ENCODE measurements around the gene SYT14. TPM values are rescaled to one million over a fixed set of nuclear protein-coding genes. Genes with fewer than 3 reads are reported as not detected.

The SYT14 gene
- total RNA-seq, 1 experiment from 2014 or later, result 2.1 TPM

DNA sequence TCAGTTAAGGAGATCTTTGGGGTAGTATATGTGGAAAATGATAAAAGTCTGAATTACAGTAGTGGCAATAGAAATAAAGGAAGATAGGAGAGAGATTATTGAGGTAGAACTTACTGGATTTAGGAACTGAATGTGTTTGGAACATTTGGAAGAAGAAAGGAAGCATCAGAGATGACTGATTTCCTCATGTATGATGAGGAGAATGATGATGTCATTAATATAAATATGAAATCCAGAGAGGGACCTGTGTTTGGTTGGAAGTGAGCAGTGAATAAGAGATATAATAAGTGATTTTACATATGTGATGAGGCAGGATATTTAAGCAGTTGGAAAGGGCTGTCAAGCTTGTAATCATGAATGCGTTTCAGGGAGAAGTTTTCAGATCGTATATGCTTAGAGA is 86.3 kb downstream of the SYT14 start:
- Mint-ChIP-seq H3K27ac (ENCODE audit: unreplicated experiment) (no peak overlapping the region), H3K36me3 (ENCODE audit: insufficient read depth, unreplicated experiment) (no peaks in the 10 kb centered on the region), H3K9me3 (ENCODE audit: low read depth, unreplicated experiment) (no peaks in the 10 kb centered on the region), H3K4me3 (ENCODE audit: low read depth, unreplicated experiment) (no peak overlapping the region), H3K4me1 (ENCODE audit: low read depth, unreplicated experiment) (no peaks in the 10 kb centered on the region), H3K27me3 (ENCODE audit: unreplicated experiment) (no peaks in the 10 kb centered on the region)
- CTCF ChIA-PET, result no interaction called here
- intact Hi-C loops (cut with micrococcal nuclease; ENCODE audit: unreplicated experiment), result loop anchor here (2.0 kb wide), 1 partner anchor 287 kb away; no protein-coding TSS in a partner anchor
- TF ChIP-seq, protein P1, sequence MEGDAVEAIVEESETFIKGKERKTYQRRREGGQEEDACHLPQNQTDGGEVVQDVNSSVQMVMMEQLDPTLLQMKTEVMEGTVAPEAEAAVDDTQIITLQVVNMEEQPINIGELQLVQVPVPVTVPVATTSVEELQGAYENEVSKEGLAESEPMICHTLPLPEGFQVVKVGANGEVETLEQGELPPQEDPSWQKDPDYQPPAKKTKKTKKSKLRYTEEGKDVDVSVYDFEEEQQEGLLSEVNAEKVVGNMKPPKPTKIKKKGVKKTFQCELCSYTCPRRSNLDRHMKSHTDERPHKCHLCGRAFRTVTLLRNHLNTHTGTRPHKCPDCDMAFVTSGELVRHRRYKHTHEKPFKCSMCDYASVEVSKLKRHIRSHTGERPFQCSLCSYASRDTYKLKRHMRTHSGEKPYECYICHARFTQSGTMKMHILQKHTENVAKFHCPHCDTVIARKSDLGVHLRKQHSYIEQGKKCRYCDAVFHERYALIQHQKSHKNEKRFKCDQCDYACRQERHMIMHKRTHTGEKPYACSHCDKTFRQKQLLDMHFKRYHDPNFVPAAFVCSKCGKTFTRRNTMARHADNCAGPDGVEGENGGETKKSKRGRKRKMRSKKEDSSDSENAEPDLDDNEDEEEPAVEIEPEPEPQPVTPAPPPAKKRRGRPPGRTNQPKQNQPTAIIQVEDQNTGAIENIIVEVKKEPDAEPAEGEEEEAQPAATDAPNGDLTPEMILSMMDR (IDR thresholded peaks at IDR 0.05; ENCODE audit: unreplicated experiment), result no peak
- no peak for DNase-seq
- no TSS peak for BruUV-seq (replicated peaks)

DNA sequence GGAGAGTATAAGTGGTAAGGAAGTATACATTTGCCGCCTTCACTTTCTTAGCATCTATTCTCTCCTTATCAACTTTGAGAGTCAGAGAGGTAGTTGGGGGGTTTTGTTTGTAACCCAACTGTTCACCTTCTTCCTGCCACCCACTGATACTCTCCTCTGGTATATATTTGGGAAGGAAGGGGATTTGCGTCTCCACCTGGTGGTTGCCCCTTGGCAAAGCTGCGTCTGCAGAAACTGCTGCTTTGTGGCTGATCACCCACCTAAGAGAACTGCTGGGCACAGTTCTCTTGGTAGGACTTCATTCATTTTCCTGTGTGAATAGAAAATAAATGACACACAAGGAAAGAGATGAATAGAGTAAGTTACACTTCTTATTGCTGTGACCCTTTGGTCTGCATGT is 87.0 kb downstream of the SYT14 start:
- no TSS peak for BruUV-seq (replicated peaks)
- TF ChIP-seq, protein P1 (IDR thresholded peaks at IDR 0.05; ENCODE audit: unreplicated experiment), result no peak

DNA sequence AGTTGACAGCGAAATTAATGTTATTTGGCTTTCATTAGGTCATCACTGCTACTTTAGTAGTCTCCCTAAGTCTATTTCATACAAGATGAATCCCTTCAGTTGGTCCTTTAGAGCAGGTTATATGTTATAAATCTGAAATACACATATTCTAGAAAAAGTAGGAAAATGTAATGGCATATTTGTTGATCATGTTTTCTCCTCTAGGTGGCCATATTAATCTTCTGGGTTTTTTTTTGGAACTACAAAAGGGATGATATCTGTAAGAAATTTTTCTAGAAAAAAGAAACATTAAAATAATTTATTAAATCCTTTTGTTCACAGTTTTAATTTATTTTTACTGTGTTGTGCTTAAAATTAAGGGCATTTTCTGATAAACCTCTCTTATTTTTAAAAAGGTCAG is 87.9 kb downstream of the SYT14 start:
- no peak overlapping the region for H3K27ac Mint-ChIP-seq (ENCODE audit: unreplicated experiment)
- DNase-seq, result no peak
- peaks cover 10% of the 10 kb centered on the region for H3K27me3 Mint-ChIP-seq (ENCODE audit: unreplicated experiment)
- TF ChIP-seq, protein P1 (IDR thresholded peaks at IDR 0.05; ENCODE audit: unreplicated experiment), result no peak
- peaks cover 3% of the 10 kb centered on the region for H3K9me3 Mint-ChIP-seq (ENCODE audit: low read depth, unreplicated experiment)
- no peaks in the 10 kb centered on the region for H3K36me3 Mint-ChIP-seq (ENCODE audit: insufficient read depth, unreplicated experiment)
- intact Hi-C loops (cut with micrococcal nuclease; ENCODE audit: unreplicated experiment), result loop anchor here (2.0 to 5.0 kb wide), 2 partner anchors 106 to 285 kb away; no protein-coding TSS in a partner anchor
- CTCF ChIA-PET, result interaction anchor here (0.6 to 0.7 kb wide), 2 partner anchors 227 to 393 kb away, joined by 3 to 4 read pairs; no protein-coding TSS in a partner anchor
- no TSS peak for BruUV-seq (replicated peaks)
- no peak overlapping the region for H3K4me3 Mint-ChIP-seq (ENCODE audit: low read depth, unreplicated experiment)
- no peaks in the 10 kb centered on the region for H3K4me1 Mint-ChIP-seq (ENCODE audit: low read depth, unreplicated experiment)

More for the DNA sequence above, 87.0 kb downstream of the SYT14 start:
- Mint-ChIP-seq H3K36me3 (ENCODE audit: insufficient read depth, unreplicated experiment) (no peaks in the 10 kb centered on the region), H3K27ac (ENCODE audit: unreplicated experiment) (no peak overlapping the region), H3K4me1 (ENCODE audit: low read depth, unreplicated experiment) (no peaks in the 10 kb centered on the region), H3K27me3 (ENCODE audit: unreplicated experiment) (peaks cover under 1% of the 10 kb centered on the region), H3K4me3 (ENCODE audit: low read depth, unreplicated experiment) (no peak overlapping the region), H3K9me3 (ENCODE audit: low read depth, unreplicated experiment) (no peaks in the 10 kb centered on the region)
- DNase-seq, result peak; percentile 4
- CTCF ChIA-PET, result interaction anchor here (0.6 kb wide), 1 partner anchor 286 kb away, joined by 5 read pairs; no protein-coding TSS in a partner anchor
- intact Hi-C loops (cut with micrococcal nuclease; ENCODE audit: unreplicated experiment), result loop anchor here (2.0 to 5.0 kb wide), 2 partner anchors 107 to 286 kb away; no protein-coding TSS in a partner anchor

DNA sequence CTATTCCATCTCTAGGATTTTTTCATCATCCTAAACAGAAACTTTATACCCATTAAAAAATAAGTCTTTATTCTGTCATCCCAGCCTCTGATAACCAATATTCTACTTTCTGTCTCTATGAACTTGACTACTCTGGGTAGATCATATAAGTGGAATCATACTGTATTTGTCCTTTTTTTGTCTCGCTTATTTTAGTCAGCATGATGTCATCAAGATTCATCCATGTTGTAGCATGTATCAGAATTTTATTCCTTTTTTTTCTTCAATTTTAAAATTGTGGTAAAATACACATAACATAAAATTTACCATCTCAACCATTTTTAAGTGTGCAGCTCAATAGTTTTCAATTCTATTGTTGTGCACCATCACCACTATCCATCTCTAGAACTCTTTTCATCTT is 90.0 kb downstream of the SYT14 start:
- no peak for DNase-seq
- Mint-ChIP-seq H3K4me3 (ENCODE audit: low read depth, unreplicated experiment) (no peak overlapping the region), H3K27ac (ENCODE audit: unreplicated experiment) (no peak overlapping the region), H3K9me3 (ENCODE audit: low read depth, unreplicated experiment) (peaks cover 3% of the 10 kb centered on the region), H3K36me3 (ENCODE audit: insufficient read depth, unreplicated experiment) (no peaks in the 10 kb centered on the region), H3K4me1 (ENCODE audit: low read depth, unreplicated experiment) (no peaks in the 10 kb centered on the region), H3K27me3 (ENCODE audit: unreplicated experiment) (peaks cover 14% of the 10 kb centered on the region)
- intact Hi-C loops (cut with micrococcal nuclease; ENCODE audit: unreplicated experiment), result loop anchor here (5.0 kb wide), 1 partner anchor 104 kb away; no protein-coding TSS in a partner anchor
- no TSS peak for BruUV-seq (replicated peaks)
- CTCF ChIA-PET, result no interaction called here
- TF ChIP-seq, protein P1 (IDR thresholded peaks at IDR 0.05; ENCODE audit: unreplicated experiment), result no peak

All from Calu3 (cell line).